HG02571 (cell line): ENCODE measurements around the gene CAMTA1.

Experiments used
- ATAC-seq: cut with Tn5 transposase; IDR thresholded peaks from one replicate; pipeline ENCODE4 v1.9.1; 2021; ENCODE audit warnings: mild to moderate bottlenecking, moderate library complexity; ENCODE audit not compliant: unreplicated experiment

The CAMTA1 gene

GRCh38 chr1:7292036-7292681 lies 506.9 kb downstream of the CAMTA1 start:
- ATAC-seq = no peak

DNA sequence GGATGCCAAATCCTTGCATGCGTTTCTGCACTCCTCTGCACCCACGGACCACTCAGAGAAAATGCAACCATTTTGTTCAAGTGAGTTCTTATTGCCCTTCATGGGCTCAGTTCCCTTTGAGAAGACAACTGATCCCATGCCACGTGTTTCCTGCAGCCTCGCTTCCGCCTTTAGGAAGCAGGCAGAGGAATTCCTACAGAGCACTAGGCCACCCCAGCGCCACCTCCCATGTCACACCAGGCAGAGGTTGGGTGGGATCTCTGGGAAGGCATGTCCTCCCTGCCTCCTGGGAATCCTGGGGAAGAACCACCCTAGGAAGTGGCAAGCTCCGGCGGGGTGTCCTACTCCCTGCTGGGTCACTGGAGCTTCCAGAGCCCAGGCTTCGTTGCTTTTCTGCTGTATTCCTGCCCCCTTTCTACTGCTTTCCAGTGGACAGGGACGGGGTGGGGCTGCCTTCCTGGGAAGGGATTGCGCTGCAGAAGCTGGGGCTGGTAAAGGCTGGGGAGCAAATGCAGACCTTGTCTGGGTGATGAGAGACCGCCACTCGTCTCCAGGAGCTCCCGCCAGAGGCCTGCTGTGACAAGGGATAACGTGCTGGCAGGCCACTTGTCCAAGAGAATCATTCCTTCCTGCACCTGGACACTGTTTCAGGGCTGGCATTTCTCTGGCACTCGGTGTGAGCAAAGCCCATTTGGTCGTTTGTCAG lies 507.6 kb downstream of the CAMTA1 start:
- no peak for ATAC-seq

DNA sequence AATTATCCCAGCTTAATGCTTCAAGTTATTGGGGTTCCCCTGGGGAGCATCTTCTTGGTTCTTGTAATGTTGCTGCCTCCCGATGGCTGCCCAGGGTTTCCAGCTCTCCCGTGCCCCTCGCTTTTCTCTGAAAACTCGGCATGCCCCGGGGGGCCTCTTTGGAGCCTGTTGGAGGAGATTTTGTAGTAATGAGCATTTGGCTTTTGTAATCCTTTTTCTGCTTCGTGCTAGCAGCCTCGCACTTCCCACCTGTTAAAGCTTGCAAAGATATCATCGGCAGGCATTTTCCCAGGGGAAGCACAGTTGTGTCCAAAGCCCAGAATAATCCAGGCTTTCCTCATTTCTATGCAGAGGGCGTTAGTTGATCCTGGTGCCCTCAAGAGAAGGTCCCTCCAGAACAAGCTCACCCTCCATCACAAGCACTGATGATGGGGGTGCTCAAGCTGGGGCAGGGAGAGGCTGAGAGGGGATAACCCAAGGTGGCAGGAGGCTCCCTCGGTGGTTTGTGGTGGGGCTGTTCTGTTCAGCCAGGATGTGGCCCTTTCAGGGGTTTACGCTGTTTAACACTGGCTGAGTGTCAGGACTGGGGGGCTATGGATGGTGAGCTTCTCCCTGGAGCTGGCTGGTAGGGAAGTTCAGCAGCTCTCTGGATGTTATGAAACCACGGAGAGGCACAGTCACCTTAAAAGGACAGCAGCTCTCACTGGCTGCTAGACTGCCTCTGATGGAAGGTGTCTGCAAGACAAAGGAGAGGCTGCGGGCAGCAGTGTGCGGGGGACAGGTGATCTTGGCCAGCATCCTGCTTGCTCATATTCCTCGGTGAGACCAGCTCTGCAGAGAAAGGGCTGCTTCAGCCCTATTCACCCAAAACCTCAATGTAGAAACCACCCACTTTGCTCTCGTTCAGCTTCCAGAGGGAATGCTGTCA lies 508.7 kb downstream of the CAMTA1 start:
- ATAC-seq = no peak

DNA sequence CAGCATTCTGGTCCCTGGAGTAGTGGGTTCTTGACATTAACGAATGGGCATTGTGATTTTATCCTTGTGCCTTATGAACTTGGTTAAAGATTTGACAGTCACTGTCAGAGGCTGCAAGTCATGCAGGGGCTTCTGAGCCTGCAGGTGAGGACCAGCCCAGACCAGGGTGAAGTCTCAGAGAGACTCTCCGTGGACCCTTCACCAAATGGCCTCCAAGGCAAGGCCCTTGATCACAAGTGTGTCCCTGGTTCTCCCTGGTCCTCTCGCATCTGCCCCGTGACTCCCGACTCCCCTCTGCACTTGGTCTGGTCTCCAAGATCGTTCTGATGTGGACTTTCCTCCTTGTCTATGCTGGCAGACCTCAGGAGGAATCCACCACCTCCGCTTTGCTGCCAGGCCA lies 509.4 kb downstream of the CAMTA1 start:
- no peak for ATAC-seq

DNA sequence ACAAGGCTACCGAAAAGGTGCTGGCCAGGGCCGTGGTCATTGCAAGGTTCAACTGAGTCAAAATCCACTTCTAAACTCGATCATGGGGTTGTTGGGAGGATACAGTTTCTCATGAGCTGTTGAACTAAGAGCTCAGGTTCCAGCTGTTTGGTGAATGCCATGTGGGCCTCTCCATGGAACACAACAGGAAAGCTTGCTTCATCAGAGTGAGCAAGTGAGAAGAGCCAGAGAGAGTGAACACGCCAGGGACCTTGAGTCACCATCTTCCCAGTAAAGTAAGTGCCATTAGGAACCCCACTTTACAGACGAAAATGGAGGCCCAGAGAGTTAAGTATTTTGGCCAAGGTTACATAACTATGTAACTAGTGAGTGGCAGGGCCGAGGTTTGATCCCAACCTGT lies 510.7 kb downstream of the CAMTA1 start:
- no peak for ATAC-seq

DNA sequence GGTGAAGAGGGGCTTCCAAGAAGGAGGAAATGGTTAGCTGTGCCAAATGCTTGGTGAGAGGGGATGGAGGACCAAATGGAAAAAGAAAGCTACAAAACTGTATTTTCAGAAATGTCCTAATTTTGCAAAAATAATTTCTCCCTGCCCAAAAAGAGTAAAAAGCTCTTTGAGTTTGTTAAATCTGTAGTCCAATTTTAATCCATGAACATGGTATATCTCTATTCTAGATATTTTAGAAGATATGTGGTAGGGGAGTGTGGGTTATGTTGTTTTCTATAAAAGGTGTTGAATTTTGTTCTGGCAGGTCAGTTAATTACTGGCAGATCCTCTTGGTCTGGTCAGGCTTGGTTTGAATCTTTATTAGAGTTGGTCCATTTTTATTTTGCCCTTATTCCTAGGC lies 511.7 kb downstream of the CAMTA1 start:
- ATAC-seq = no peak

GRCh38 chr1:7298145-7298544 lies 512.9 kb downstream of the CAMTA1 start:
- ATAC-seq = no peak

DNA sequence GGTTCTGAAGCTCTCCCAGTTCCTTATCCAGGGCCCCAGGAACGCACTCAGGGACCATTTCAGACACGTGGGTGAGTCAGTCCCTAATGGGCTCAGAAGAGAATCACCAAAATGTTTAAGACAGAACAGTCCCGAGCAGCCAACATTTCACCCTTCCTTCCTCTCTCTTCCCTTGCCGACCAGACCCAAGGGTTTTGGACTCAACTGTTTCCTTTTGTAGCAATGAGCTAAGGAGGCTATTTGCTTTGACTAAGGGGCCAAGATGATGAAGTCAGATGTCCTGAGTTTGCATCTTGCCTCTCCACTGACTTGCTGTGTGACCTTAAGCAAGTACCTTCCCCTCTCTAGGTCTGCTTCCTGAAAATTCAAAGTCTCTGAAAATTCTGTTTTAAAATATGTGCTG lies 513.5 kb downstream of the CAMTA1 start:
- no peak for ATAC-seq

- ATAC-seq = no peak
Observed at GRCh38 chr1:7299329-7299799, 514.1 kb downstream of the CAMTA1 start.

- no peak for ATAC-seq
Observed at GRCh38 chr1:7299994-7300393, 514.7 kb downstream of the CAMTA1 start.

GRCh38 chr1:7300893-7301663 lies 515.8 kb downstream of the CAMTA1 start:
- ATAC-seq = no peak

DNA sequence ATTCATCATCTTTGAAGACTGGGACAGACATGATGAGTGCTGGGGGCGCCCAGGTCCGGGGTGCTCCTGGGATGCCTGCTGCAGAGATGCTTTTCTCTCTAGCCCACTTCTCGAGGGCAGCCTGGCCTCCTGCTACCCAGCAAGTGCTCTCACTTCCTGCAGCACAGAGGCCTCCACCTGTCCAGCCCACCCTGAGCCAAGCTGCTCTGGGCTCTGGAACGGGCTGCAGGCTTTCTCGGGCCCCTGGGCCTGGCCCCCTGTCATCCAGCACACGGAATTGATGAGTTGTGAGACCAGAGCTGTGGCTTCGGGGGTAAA lies 516.4 kb downstream of the CAMTA1 start:
- ATAC-seq = no peak

DNA sequence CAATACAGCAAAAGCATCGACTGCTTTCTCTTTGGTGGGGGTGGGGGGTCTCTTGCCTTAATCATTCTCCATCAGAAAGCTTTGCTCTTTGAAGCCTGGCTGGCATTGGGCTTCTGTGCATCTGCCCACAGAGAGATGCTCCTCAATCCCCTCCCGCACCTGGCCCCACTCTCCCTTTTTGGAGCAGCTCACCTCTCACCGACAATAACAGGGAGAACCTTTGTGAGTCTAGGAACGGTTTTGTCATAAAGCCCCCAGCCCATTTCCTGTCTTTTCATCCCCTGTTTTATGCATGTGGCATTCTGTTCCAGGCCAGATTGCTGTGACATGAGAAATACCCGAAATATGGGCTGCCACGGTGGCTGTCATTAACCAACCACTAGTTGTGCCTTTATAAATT lies 516.9 kb downstream of the CAMTA1 start:
- ATAC-seq = no peak

DNA sequence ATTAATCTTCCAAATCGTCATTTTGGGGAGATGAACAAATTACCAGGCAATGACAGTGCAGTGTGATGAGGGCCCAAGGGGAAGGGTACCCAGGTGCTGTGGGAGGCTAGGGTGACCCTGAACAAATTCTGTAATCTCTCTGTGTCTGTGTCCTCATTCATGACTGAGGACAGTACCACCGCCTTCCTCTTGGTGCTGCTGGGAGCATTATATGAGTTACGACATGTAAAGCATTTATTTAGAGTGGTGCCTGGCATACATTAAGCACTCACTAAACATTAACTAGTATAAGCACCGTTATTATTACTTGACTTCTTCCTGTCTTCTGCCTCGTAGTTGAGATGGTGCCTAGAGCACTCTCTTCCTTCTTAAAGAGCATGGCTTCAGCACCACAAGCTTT lies 517.6 kb downstream of the CAMTA1 start:
- ATAC-seq = no peak

GRCh38 chr1:7303554-7304317 lies 518.5 kb downstream of the CAMTA1 start:
- ATAC-seq = no peak

DNA sequence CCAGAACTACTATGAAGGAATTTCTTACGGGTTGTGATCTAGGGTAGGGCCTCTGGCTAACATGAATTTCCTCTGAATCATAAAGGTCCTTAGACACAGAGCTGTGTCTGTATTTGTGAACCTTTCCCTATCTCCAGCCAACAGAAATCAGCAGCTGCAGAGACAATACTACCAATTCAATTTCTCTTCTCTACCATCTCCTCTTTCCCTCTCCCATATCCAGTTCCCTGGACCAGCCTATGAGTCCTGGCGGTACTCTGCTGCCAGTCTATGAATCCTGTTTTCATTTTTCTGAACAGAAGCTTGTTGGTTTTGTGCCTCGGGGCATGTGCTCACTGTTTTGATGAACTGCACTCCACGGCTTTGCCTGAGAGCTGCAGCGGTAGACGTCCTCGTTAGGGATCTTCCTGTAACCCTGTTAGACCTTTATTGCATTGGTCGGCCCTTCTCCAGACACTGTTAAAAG lies 527.9 kb downstream of the CAMTA1 start:
- ATAC-seq = no peak

DNA sequence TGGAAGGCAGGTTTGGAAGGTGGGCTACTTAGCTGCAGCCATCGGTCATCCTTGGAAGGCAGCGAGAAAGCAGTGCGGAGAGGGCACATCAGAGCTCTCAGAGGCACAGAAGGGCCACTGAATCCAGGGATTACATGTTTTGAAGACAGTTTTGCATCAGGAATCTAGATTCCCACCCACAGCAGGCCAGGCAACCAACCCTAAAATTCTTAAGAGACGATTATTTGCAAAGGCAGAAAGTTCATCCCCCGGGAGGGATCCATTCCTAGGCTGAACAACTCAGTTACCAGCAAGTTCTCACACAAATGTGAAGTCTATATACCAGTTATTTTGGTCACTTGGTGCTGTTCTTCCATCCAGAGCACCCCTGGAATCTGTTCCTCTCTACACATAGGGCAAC lies 528.6 kb downstream of the CAMTA1 start:
- no peak for ATAC-seq

DNA sequence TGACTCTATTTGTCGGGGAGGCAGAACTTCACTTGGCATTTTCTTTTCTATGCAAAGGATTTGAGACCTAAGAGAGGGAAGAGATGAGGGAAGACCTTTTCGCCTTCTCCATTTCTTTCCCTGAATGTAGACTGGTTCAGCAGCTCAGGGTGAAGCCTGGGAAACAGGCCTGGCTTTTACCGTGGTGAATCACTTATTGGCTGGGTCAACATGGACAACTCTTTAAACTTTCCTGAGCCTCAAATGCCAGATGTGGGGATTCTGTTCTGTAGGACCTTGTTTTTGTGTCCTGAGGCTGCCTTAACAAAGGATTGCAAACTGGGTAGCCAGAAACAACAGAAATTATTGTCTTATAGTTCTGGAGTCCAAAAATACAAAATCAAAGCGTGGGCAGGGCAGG lies 530.1 kb downstream of the CAMTA1 start:
- no peak for ATAC-seq

DNA sequence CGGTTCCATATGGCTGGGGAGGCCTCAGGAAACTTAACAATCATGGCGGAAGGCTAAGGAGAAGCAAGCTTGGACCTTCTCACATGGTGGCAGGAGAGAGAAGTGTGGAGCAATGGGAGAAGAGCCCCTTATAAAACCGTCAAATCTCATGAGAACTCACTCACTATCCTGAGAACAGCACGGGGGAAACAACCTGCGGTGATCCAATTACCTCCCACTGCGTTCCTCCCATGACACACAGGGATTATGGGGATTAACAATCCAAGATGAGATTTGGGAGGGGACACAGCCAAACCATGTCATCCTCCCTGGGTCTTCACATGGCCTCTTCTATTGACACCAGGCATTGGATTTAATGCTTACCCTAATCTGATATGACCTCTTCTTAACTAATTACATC lies 530.7 kb downstream of the CAMTA1 start:
- ATAC-seq = no peak

DNA sequence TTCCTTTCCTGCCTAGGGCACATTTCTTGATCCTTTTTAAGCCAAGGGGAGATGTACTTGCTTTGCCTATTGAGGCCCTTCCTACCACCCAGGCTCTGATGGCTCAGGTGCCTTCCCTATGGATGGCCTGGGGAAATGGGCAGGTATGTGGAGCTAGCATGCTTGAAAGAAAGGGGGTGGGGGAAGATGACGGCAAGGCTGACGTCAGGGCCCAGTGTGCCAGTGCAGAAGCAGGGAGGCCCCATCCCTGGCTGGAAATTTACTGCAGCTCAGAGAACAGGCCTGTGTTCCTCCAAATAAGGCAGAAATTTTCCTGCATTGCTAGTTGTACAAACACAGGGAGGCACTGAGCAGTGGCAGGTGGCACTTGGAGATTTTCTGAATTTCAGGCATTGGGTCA lies 532.6 kb downstream of the CAMTA1 start:
- no peak for ATAC-seq
